H1 (cell line): Measurements from ENCODE around the gene BLOC1S4. TPM values are rescaled to one million over a fixed set of nuclear protein-coding genes. Genes with fewer than 3 reads are reported as not detected.

ENCODE experiments used
- polyA plus RNA-seq, 7 experiments: library from polyadenylated mRNA; depleted of rRNA in 3 of 7; stranded (reverse) in 5 of 7; unstranded in 2 of 7; fragments of >200 nt in 5 of 7; fragments of 200-250 nt in 2 of 7; gene quantifications; 1 replicate in 5 of 7; 2 replicates in 1 of 7; 4 replicates in 1 of 7; pipeline versions ENCODE4 v1.2.1 to v1.2.3, GENCODE V29; 2011 to 2013; ENCODE audit warnings: missing spikeins in 2 of 7, mixed read lengths in 2 of 7
- total RNA-seq: library from RNA; stranded (reverse); fragmentation: NEBNext Ultra II Directional; extraction: Animal tissue kit (Norgen Biotek cat#: 25700); gene quantifications from 2 replicates; pipeline ENCODE4 v1.2.1, GENCODE V29; 2021

BLOC1S4 gene
- total and polyA plus RNA-seq, 2 of the 8 experiments (the other 6 are each of a cell fraction or from before 2014, with no cell fraction given) = 19.1 to 27.8 TPM

Other genes with a start within 250 kb of the BLOC1S4 start
- 6.4 and 7.1 TPM in 2 replicates for gene PPP2R2C, start 243.6 kb upstream of the BLOC1S4 start, total RNA-seq
- 6.4 and 7.5 TPM in 2 replicates for gene PPP2R2C, start 243.6 kb upstream of the BLOC1S4 start, polyA plus RNA-seq (2011; rRNA removed)
- gene MAN2B2, start 141.0 kb upstream of the BLOC1S4 start, total RNA-seq = 4.0 and 4.1 TPM in 2 replicates
- 3.3 and 5.8 TPM in 2 replicates for gene MAN2B2, start 141.0 kb upstream of the BLOC1S4 start, polyA plus RNA-seq (2011; rRNA removed)
- 307 and 313 TPM in 2 replicates for gene MRFAP1, start 75.5 kb upstream of the BLOC1S4 start, total RNA-seq
- gene MRFAP1, start 75.5 kb upstream of the BLOC1S4 start, polyA plus RNA-seq (2011; rRNA removed) = 108 and 156 TPM in 2 replicates
- not detected in 2 replicates for gene S100P, start 22.3 kb upstream of the BLOC1S4 start, total RNA-seq
- gene S100P, start 22.3 kb upstream of the BLOC1S4 start, polyA plus RNA-seq (2011; rRNA removed) = not detected in 2 replicates
- 54.3 TPM in 2 replicates for gene MRFAP1L1, start 6.3 kb upstream of the BLOC1S4 start, total RNA-seq
- gene MRFAP1L1, start 6.3 kb upstream of the BLOC1S4 start, polyA plus RNA-seq (2011; rRNA removed) = 21.3 and 26.8 TPM in 2 replicates
- gene KIAA0232, start 66.6 kb downstream of the BLOC1S4 start, total RNA-seq = 23.3 TPM in 2 replicates
- 4.9 and 5.6 TPM in 2 replicates for gene KIAA0232, start 66.6 kb downstream of the BLOC1S4 start, polyA plus RNA-seq (2011; rRNA removed)
- 48.2 and 49.7 TPM in 2 replicates for gene TBC1D14, start 193.7 kb downstream of the BLOC1S4 start, total RNA-seq
- gene TBC1D14, start 193.7 kb downstream of the BLOC1S4 start, polyA plus RNA-seq (2011; rRNA removed) = 45.6 and 46.2 TPM in 2 replicates